Endothelial cell of umbilical vein (primary cell): ENCODE data around the gene PARVA. TPM values are rescaled to one million over a fixed set of nuclear protein-coding genes. Genes with fewer than 3 reads are reported as not detected.

Experiments
- BruUV-seq: library from RNA; stranded (reverse); fragments of 400-500 nt; replicated peaks from 2 replicates; lab custom pipeline; 2021; lab: Mats Ljungman, UMichigan
- CTCF ChIA-PET: fragments of 300-600, 350-600 bp; sonication (Branson Sonifier 250); formaldehyde crosslinking; loops from one replicate; lab custom pipeline; 2021; ENCODE audit warnings: antibody characterized with exemption, inconsistent platforms; lab: Charles Lee
- POLR2A ChIA-PET: fragments of 300-600, 350-600 bp; sonication (Branson Sonifier 250); formaldehyde crosslinking; loops from one replicate; lab custom pipeline; 2021; ENCODE audit warnings: antibody characterized with exemption, inconsistent platforms; lab: Charles Lee
- DNase-seq: peaks from one replicate; pipeline ENCODE4 v3.0.0-alpha.2; 2011; ENCODE audit warnings: low read depth, low spot score
- FAIRE-seq: peaks from 2 replicates; lab custom pipeline; 2011; peaks lifted over from hg19 to GRCh38; lab: Jason Lieb, UNC
- H2AFZ ChIP-seq: 2 replicates; pipeline ENCODE4 v1.6.0; 2012; ENCODE audit warnings: low read depth, low read length, control low read depth, inconsistent platforms
- H3K27ac ChIP-seq: 2 replicates; pipeline ENCODE4 v1.5.1; 2011; ENCODE audit warnings: low read depth, mild to moderate bottlenecking, control low read depth, low read length, moderate library complexity; ENCODE audit not compliant: insufficient read depth
- H3K27me3 ChIP-seq, 2 experiments: 2 replicates each; pipeline versions ENCODE4 v1.6.0 to v1.6.1; 2011; ENCODE audit warnings: low read length in 2 of 2, mixed read lengths in 1 of 2; ENCODE audit not compliant: control insufficient read depth in 2 of 2, insufficient read depth in 2 of 2
- H3K36me3 ChIP-seq, 2 experiments: 2 replicates in 1 of 2; 3 replicates in 1 of 2; pipeline ENCODE4 v1.5.1; 2011; ENCODE audit warnings: low read length in 2 of 2, mild to moderate bottlenecking in 1 of 2, moderate library complexity in 1 of 2; ENCODE audit not compliant: control insufficient read depth in 2 of 2, insufficient read depth in 2 of 2; ENCODE audit errors: extremely low read depth in 1 of 2
- H3K4me1 ChIP-seq: 3 replicates; pipeline ENCODE4 v1.5.1; 2011; ENCODE audit warnings: mild to moderate bottlenecking, low read length; ENCODE audit not compliant: control insufficient read depth, insufficient read depth; ENCODE audit errors: extremely low read depth
- H3K4me2 ChIP-seq: 2 replicates; pipeline ENCODE4 v1.6.1; 2011; ENCODE audit warnings: low read length, control low read depth, mixed read lengths; ENCODE audit not compliant: insufficient read depth
- H3K4me3 ChIP-seq, 3 experiments: fragments of 200-600 bp in 1 of 3; sonication (generic), shearing (Covaris generic) in 1 of 3; replicated peaks in 1 of 3; 2 replicates each; pipeline ENCODE4 v1.5.1; 2011 to 2016; ENCODE audit warnings: control low read depth in 3 of 3, low read length in 3 of 3, mild to moderate bottlenecking in 2 of 3, inconsistent platforms in 1 of 3, low read depth in 1 of 3, moderate library complexity in 1 of 3; ENCODE audit not compliant: insufficient read depth in 1 of 3
- H3K79me2 ChIP-seq: 2 replicates; pipeline ENCODE4 v1.6.0; 2012; ENCODE audit warnings: low read length, inconsistent platforms; ENCODE audit not compliant: control insufficient read depth, insufficient read depth
- H3K9ac ChIP-seq: replicated peaks from 2 replicates; pipeline ENCODE3; 2011; ENCODE audit warnings: low read length, control low read depth; ENCODE audit not compliant: insufficient read depth; ENCODE audit errors: extremely low read depth
- H3K9me1 ChIP-seq: replicated peaks from 3 replicates; pipeline ENCODE4 v1.6.0; 2011; ENCODE audit warnings: mild to moderate bottlenecking, low read length; ENCODE audit not compliant: control insufficient read depth, insufficient read depth; ENCODE audit errors: extremely low read depth
- H3K9me3 ChIP-seq: replicated peaks from 2 replicates; pipeline ENCODE4 v1.5.1; 2012; ENCODE audit warnings: low read length, inconsistent platforms; ENCODE audit not compliant: control insufficient read depth, insufficient read depth
- H4K20me1 ChIP-seq: replicated peaks from 2 replicates; pipeline ENCODE3; 2011; ENCODE audit warnings: mild to moderate bottlenecking, low read length; ENCODE audit not compliant: control insufficient read depth, insufficient read depth; ENCODE audit errors: extremely low read depth
- CTCF ChIP-seq, 2 donors: IDR thresholded peaks; 1 replicate in 1 of 2; 2 replicates in 1 of 2; pipeline ENCODE4 v1.5.1; 2011; ENCODE audit warnings: low read length in 2 of 2, mild to moderate bottlenecking in 2 of 2, moderate library complexity in 2 of 2, control low read depth in 1 of 2, inconsistent platforms in 1 of 2, low read depth in 1 of 2; ENCODE audit not compliant: insufficient read depth in 1 of 2; ENCODE audit errors: extremely low read depth in 1 of 2
- EZH2 ChIP-seq: IDR thresholded peaks from 2 replicates; pipeline ENCODE4 v1.6.1; 2012; ENCODE audit warnings: borderline replicate concordance, low read depth, mild to moderate bottlenecking, moderate library complexity, low read length, inconsistent platforms; ENCODE audit not compliant: severe bottlenecking
- FOS ChIP-seq: IDR thresholded peaks from 2 replicates; pipeline ENCODE4 v1.6.1; 2011; ENCODE audit warnings: mild to moderate bottlenecking, low read length, moderate library complexity, borderline replicate concordance; ENCODE audit not compliant: insufficient read depth
- GATA2 ChIP-seq: IDR thresholded peaks from 2 replicates; pipeline ENCODE4 v1.7.0; 2011; ENCODE audit warnings: low read depth, mild to moderate bottlenecking, moderate library complexity, mixed read lengths, low read length; ENCODE audit not compliant: insufficient read length, insufficient read depth
- JUN ChIP-seq: IDR thresholded peaks from 2 replicates; pipeline ENCODE4 v1.6.1; 2011; ENCODE audit warnings: borderline replicate concordance, low read depth; ENCODE audit not compliant: insufficient read length, insufficient read depth
- MAX ChIP-seq: IDR thresholded peaks from 2 replicates; pipeline ENCODE4 v1.6.1; 2011; ENCODE audit not compliant: insufficient read depth, insufficient read length
- MYC ChIP-seq: IDR thresholded peaks from one replicate; pipeline ENCODE4 v1.6.1; 2011; ENCODE audit warnings: mild to moderate bottlenecking, low read depth, low read length
- POLR2A ChIP-seq: IDR thresholded peaks from 2 replicates; pipeline ENCODE4 v1.6.1; 2012; ENCODE audit warnings: low read depth, mild to moderate bottlenecking, control low read depth, low read length
- POLR2AphosphoS5 ChIP-seq: IDR thresholded peaks from 2 replicates; pipeline ENCODE4 v1.6.1; 2012; ENCODE audit warnings: low read depth, mild to moderate bottlenecking, control low read depth, low read length, moderate library complexity; ENCODE audit not compliant: insufficient read depth
- dilution Hi-C: fragments of 300-500 bp; cut with MboI; formaldehyde crosslinking; loops from one replicate; pipeline ENCODE4 v1.15.0; 2019; ENCODE audit warnings: low sequenced_read_pairs; ENCODE audit not compliant: extremely low pct_ligation_motif_present
- intact Hi-C: fragments of 100-400 bp; cut with micrococcal nuclease; formaldehyde crosslinking; loops from one replicate; pipeline ENCODE4 v1.10.0; 2022
- polyA plus RNA-seq, 4 experiments: library from polyadenylated mRNA; depleted of rRNA in 3 of 4; stranded (reverse) in 3 of 4; unstranded in 1 of 4; fragments of >200 nt; gene quantifications; 2 replicates each; pipeline versions ENCODE4 v1.2.1 to v1.2.3, GENCODE V29; 2011 to 2012; ENCODE audit warnings: missing spikeins in 1 of 4
- total RNA-seq: library from RNA; stranded (reverse); gene quantifications from 2 replicates; pipeline ENCODE4 v1.2.3, GENCODE V29; 2021

PARVA gene
- total and polyA plus RNA-seq, 2 donors (not counting 3 experiments of a cell fraction or from before 2014, with no cell fraction given), result 40.6 to 104 TPM

GRCh38 chr11:12439615-12440014 is 62.2 kb downstream of the PARVA start:
- Histone ChIP-seq H3K9me3 (no peaks in the 10 kb centered on the region), H2AFZ (no peak overlapping the region), H3K27ac (no peak overlapping the region), H3K36me3 (no peaks in the 10 kb centered on the region), H3K9me1 (no peaks in the 10 kb centered on the region), H3K4me2 (no peak overlapping the region), H4K20me1 (no peaks in the 10 kb centered on the region), H3K79me2 (peaks cover 13% of the 10 kb centered on the region), H3K4me3 (no peak overlapping the region), H3K9ac (no peak overlapping the region), H3K27me3 (no peaks in the 10 kb centered on the region), H3K4me1 (peaks cover 4% of the 10 kb centered on the region)
- ChIA-PET POLR2A (no interaction called here), CTCF (no interaction called here)
- intact Hi-C loops (no loop called here), dilution Hi-C loops (no loop called here)
- no peak for FAIRE-seq
- DNase-seq, result no peak
- TF ChIP-seq MYC (no peak), GATA2 (no peak), FOS (no peak), POLR2AphosphoS5 (no peak), MAX (no peak), EZH2 (no peak), POLR2A (no peak), JUN (no peak)
- no TSS peak for BruUV-seq

- no TSS peak for BruUV-seq
- peaks cover 4% of the 10 kb centered on the region for H3K4me1 ChIP-seq
- no peak for DNase-seq
- no peak overlapping the region for H3K9ac ChIP-seq
- H3K36me3 ChIP-seq, result no peaks in the 10 kb centered on the region
- intact Hi-C loops, result no loop called here
- H2AFZ ChIP-seq, result no peak overlapping the region
- H3K9me1 ChIP-seq, result no peaks in the 10 kb centered on the region
- peaks cover 10% of the 10 kb centered on the region for H3K79me2 ChIP-seq
- no peak for FAIRE-seq
- H3K27me3 ChIP-seq, result no peaks in the 10 kb centered on the region
- no peak overlapping the region for H3K4me2 ChIP-seq
- H3K9me3 ChIP-seq, result no peaks in the 10 kb centered on the region
- CTCF ChIA-PET, result interaction anchor here (1.3 to 1.5 kb wide), 2 partner anchors 10 to 13 kb away, joined by 3 to 6 read pairs; no protein-coding TSS in a partner anchor
- no peak overlapping the region for H3K4me3 ChIP-seq
- TF ChIP-seq MYC (no peak), CTCF (IDR thresholded peaks at IDR 0.05; ENCODE audit: extremely low read depth in 1 of 2, insufficient read depth in 1 of 2, low read depth in 1 of 2, low read length in 2 of 2) (no peak), GATA2 (no peak), POLR2A (no peak), EZH2 (no peak), FOS (no peak), JUN (no peak), POLR2AphosphoS5 (no peak), MAX (no peak)
- dilution Hi-C loops, result no loop called here
- no peaks in the 10 kb centered on the region for H4K20me1 ChIP-seq
- POLR2A ChIA-PET, result no interaction called here
- no peak overlapping the region for H3K27ac ChIP-seq
Observed at GRCh38 chr11:12440565-12440964, 63.2 kb downstream of the PARVA start.
